Right lobe of liver (tissue), 4 donors: ENCODE results near the gene ATRNL1.

ENCODE experiments used
- CTCF ChIP-seq, 4 donors: fragments of 200-600 bp in 3 of 4; fragments of 450-650 bp in 1 of 4; IDR thresholded peaks; one replicate each; pipeline versions ENCODE4 v1.5.1 to v1.8.0; 2016 to 2022; ENCODE audit warnings: antibody characterized with exemption in 4 of 4, mild to moderate bottlenecking in 2 of 4
- POLR2A ChIP-seq: fragments of 450-650 bp; IDR thresholded peaks from one replicate; pipeline ENCODE4 v1.6.1; 2017; ENCODE audit warnings: antibody characterized with exemption, mild to moderate bottlenecking
- donor health status: DM: no; HTN: no; CAD: no.
- donor health status: DM: no; HTN: no; CAD: no.
- donor health status: DM: no; HTN: yes; CAD: no.

DNA sequence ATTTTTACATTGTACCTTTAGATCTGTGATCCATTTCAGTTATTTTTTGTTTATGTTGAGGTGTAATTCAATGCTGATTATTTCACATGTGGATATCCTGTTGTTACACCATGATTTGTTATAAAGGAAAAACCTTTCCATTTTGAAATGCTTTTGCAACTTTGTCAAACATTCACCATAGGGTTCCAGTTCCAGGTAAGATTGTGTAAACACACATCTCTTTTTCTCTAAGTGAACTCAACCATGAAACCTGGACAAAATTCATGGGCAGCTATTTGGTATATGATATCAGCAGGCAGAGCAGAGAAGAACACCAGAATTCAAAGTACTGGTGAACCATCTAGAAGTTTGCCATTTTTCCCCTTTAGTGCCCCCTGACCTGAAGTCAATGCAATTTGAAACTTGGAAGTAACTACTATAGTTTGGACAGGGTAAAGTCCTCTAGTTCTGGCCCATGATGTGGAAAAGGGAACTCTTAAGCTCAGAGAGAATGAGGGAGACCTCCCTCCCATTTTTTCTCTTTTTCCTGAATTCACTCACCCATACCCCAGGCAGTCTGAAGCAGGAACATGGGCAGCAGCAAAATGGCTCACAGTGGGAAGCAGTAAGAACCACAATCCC is 446.1 kb downstream of the ATRNL1 start:
- TF ChIP-seq CTCF (IDR thresholded peaks at IDR 0.05) (no peak), POLR2A (no peak)
